Brain microvascular endothelial cell (primary cell): ENCODE measurements around the gene LIMK2.
"Not testable (repeated sequence)": the region's sequence is repeated elsewhere in the genome, so short reads cannot be mapped to it uniquely, and the experiment has no call there.

Experiments
- DNase-seq: peaks from one replicate; pipeline ENCODE4 v3.0.0-alpha.2; 2020
- H3K27ac ChIP-seq: fragments of 250-450 bp; sonication (Bioruptor Pico); 2 replicates; pipeline ENCODE4 v1.5.1; 2020; ENCODE audit warnings: mild to moderate bottlenecking, moderate library complexity
- H3K27me3 ChIP-seq: fragments of 250-450 bp; sonication (Bioruptor Pico); replicated peaks from 2 replicates; pipeline ENCODE4 v1.5.1; 2020; ENCODE audit warnings: mild to moderate bottlenecking
- H3K36me3 ChIP-seq: fragments of 250-450 bp; sonication (Bioruptor Pico); replicated peaks from 2 replicates; pipeline ENCODE4 v1.5.1; 2020; ENCODE audit warnings: mild to moderate bottlenecking
- H3K4me3 ChIP-seq: 2 replicates; pipeline ENCODE4 v1.5.1; 2011; ENCODE audit warnings: low read depth, mild to moderate bottlenecking, control low read depth, low read length, moderate library complexity
- CTCF ChIP-seq: IDR thresholded peaks from 2 replicates; pipeline ENCODE4 v1.5.1; 2011; ENCODE audit warnings: low read depth, mild to moderate bottlenecking, moderate library complexity, low read length, control low read depth, inconsistent platforms; ENCODE audit errors: missing control alignments
- in situ Hi-C: cut with HindIII; loops from 2 replicates; pipeline ENCODE4 v1.10.0; 2017; ENCODE audit warnings: low sequenced_read_pairs, low pct_ligation_motif_present

Gene LIMK2

GRCh38 chr22:31218565-31219262, 6.6 kb downstream of the LIMK2 start:
- H3K27me3 ChIP-seq, result no peaks in the 10 kb centered on the region
- peak overlapping the region; percentile 65 for H3K27ac ChIP-seq
- no peak for DNase-seq
- in situ Hi-C loops, result no loop called here
- H3K36me3 ChIP-seq, result no peaks in the 10 kb centered on the region
- no peak for TF ChIP-seq CTCF
- H3K4me3 ChIP-seq, result no peak overlapping the region

GRCh38 chr22:31221084-31221483, 9.0 kb downstream of the LIMK2 start:
- Histone ChIP-seq H3K27ac (no peak overlapping the region), H3K27me3 (no peaks in the 10 kb centered on the region), H3K36me3 (no peaks in the 10 kb centered on the region), H3K4me3 (no peak overlapping the region)
- in situ Hi-C loops, result no loop called here
- no peak for DNase-seq
- no peak for TF ChIP-seq CTCF

- H3K4me3 ChIP-seq, result no peak overlapping the region
- in situ Hi-C loops, result no loop called here
- H3K27me3 ChIP-seq, result no peaks in the 10 kb centered on the region
- no peak overlapping the region for H3K27ac ChIP-seq
- no peaks in the 10 kb centered on the region for H3K36me3 ChIP-seq
- TF ChIP-seq CTCF, result no peak
- no peak for DNase-seq
Observed at GRCh38 chr22:31222736-31223135, 10.6 kb downstream of the LIMK2 start.

DNA sequence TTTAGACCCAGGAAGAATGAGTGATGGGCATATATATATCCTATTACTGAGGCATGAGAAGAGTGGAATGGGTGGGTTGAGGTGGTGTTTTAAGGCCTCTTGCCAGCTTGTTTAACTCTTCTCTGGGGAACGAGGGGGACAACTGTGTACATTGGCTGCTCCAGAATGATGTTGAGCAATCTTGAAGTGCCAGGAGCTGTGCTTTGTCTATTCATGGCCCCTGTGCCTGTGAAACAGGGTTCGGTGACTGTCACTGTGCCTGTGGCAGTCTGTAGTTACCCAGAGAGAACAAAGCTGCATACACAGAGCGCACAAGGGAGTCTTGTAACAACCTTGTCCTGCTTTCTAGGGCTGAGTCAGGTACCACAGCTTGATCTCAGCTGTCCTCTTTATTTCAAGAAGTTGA, 11.7 kb downstream of the LIMK2 start:
- TF ChIP-seq CTCF, result no peak

GRCh38 chr22:31224691-31225090, 12.6 kb downstream of the LIMK2 start:
- H3K36me3 ChIP-seq, H3K27me3 ChIP-seq, H3K27ac ChIP-seq, in situ Hi-C loops, H3K4me3 ChIP-seq, DNase-seq: not testable (repeated sequence)

More for the DNA sequence above, 11.7 kb downstream of the LIMK2 start:
- Histone ChIP-seq H3K27me3 (no peaks in the 10 kb centered on the region), H3K36me3 (no peaks in the 10 kb centered on the region), H3K27ac (no peak overlapping the region), H3K4me3 (no peak overlapping the region)
- no peak for DNase-seq
- in situ Hi-C loops, result no loop called here

DNA sequence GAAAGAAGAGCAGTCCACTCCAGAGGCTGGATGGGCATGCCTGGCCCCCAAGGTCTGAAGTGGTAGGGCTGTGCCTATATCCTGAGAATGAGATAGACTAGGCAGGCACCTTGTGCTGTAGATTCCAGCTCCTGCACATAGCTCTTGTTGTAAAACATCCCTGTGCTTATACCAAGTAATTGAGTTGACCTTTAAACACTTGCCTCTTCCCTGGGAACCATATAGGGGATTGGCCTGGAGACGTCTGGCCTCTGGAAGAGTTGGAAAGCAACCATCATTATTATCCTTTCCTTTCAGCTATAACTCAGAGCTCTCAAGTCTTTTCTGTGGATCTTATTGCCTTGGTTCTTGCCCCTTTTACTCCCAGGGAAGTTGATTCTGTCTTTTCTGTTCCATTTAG, 15.1 kb downstream of the LIMK2 start:
- TF ChIP-seq CTCF, result no peak
- H3K27me3 ChIP-seq, result no peaks in the 10 kb centered on the region
- in situ Hi-C loops, result no loop called here
- H3K27ac ChIP-seq, result no peak overlapping the region
- no peaks in the 10 kb centered on the region for H3K36me3 ChIP-seq
- DNase-seq, result no peak
- no peak overlapping the region for H3K4me3 ChIP-seq
